ENCODE results near the gene SLC5A4.
"Not testable (repeated sequence)": the region's sequence is repeated elsewhere in the genome, so short reads cannot be mapped to it uniquely, and the experiment has no call there.

The SLC5A4 gene

DNA sequence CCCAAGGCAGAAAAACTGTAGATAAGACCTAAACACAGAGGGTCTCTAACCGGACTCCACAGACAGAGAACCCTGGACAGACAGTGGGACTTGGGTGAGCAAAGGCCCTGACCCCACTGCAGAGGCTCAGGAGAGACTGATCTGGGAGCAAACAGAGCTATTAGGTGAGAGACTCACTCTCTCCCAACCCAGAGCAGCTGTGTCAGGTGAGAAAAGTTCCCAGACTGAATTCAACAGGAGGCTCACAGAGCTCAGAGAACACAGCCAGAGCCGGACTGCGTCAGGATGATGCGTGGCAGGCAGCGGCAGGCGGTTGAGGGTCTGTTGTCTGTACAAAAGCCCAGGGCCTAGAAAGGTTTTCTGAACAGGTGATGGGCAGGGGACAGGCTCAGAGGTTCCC is 55.8 kb downstream of the SLC5A4 start:
- no peak for DNase-seq

DNA sequence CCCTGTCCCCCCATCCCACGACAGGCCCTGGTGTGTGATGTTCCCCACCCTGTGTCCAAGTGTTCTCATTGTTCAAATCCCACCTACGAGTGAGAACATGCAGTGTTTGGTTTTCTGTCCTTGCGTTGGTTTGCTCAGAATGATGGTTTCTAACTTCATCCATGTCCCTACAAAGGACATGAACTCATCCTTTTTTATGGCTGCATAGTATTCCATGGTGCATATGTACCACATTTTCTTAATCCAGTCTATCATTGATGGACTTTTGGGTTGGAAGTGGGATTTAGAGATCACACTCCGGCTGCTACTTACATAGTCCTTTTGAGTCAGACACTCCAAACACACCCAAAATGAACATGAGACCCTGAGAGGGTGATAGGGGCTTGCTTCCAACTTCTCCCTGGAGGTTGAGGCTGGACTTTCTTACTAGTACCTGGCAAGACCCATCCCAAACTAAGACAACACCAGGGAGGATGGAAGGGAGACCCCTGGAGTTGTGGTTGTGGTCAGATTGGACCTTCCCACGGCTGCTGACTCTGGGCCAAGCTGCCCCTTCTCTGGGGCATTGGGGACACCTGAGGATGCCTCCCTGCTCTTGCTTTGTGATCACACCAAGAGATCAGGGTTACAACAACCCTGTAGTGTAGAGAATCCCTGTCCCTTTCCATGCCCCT is 57.5 kb downstream of the SLC5A4 start:
- not testable (repeated sequence) for DNase-seq

DNA sequence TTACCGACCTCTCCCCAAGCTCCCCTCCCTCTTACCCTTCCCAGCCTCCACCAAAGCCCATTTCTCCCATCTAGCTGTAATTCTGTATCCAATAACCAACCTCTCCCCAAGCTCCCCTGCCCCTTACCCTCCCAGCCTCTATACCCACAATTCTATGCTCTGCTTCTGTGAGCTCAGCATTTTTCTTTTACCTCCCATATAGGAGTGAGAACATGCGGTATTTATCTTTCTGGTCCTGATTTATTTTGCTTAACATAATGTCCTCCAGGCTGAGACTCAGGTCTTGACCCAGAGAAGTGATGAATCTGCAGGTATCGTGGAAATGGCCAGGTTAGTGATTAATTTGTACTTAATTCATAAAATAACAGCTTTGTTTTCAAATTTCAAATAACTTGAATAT is 59.2 kb downstream of the SLC5A4 start:
- DNase-seq = not testable (repeated sequence)

DNA sequence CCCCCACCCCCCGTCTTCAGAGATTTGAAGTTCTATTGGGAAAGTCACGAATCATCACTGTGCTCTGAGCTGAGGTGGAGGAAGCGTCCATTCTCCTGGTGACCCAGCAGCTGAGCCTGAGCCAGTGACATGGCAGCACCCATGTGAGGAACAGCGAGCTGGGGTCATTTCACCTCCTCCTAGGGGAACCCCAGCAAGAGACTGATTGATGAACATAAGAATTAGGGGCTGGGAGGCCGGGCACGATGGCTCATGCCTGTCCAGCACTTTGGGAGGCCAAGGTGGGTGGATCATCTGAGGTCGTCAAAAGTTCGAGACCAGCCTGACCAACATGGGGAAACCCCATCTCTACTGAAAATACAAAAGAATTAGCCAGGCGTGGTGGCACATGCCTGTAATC is 61.8 kb downstream of the SLC5A4 start:
- not testable (repeated sequence) for DNase-seq

DNA sequence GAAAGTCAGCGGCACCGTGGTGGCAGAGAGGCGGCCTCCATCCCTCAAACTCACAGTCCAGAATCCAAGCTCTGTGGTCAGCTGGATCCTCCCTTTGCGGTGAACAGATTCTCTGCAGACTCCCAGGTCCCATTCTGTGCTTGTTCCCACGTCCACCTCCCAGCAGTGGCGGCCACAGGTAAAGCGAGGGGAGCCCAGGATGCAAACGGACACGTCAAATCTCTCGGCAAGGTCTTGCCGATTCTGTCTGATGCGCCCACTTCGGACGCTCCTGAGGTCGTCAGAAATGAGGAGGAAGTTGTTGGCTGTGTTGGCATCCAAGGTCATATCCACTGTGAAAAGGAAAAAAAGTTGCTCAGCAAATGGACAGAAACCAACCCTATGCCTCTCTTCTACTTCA is 64.1 kb downstream of the SLC5A4 start:
- DNase-seq = not testable (repeated sequence)

DNA sequence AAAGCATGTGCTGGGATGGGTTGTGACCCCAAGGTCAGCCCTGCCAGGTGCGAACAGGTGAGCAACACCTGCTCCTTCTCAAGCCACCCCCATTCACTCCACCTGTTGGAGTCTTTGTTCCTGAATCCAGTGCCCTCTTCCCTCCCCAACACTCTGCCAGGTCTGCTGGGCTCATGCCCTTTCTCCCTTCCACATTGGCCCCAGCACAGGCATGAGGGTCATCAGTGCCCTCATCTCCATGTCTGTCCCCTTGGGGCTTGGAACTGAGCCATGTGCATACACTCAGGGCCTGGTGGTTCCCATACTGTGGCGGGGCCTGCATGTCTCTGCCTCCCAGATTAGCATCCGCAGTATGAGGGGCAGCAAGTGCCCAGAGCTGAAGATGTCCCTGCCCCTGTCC is 69.3 kb downstream of the SLC5A4 start:
- DNase-seq = no peak

DNA sequence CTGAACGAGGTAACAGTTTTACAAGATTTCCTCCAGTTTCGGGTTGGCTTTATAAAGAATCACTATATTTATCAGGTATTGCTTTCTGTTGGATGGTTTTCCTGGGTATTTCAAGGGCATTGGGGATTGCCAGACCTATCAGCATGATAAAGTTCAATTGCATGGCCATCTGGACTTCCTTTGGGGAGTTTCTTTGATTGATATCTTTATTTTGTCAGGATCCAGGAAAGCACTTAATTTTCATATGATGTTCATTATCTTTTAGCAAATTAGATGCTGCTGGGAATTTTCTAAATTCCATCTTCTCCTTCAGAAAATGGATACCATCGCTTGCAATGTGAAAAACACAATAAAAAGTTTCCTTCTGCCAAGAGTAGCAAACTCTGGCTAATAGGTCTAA is 71.5 kb downstream of the SLC5A4 start:
- DNase-seq = no peak

DNA sequence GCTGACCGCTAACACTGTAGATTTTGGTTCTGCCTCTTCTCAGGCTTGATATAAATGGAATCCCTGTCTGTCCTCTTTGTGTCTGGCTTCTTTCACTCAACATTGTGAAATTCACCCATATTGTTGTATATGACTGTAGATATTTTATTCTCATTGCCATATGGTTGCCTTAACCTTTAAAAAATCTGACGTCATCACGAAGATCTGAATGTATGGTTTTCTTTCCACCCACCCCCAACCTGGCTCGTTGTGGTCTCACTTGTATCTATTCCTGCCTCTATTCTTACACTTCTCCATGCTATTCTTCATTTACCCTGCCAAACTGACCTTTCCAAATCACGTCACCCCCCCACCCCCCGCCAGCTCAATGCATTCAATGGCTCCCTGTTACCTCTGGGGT is 74.1 kb downstream of the SLC5A4 start:
- DNase-seq = no peak

DNA sequence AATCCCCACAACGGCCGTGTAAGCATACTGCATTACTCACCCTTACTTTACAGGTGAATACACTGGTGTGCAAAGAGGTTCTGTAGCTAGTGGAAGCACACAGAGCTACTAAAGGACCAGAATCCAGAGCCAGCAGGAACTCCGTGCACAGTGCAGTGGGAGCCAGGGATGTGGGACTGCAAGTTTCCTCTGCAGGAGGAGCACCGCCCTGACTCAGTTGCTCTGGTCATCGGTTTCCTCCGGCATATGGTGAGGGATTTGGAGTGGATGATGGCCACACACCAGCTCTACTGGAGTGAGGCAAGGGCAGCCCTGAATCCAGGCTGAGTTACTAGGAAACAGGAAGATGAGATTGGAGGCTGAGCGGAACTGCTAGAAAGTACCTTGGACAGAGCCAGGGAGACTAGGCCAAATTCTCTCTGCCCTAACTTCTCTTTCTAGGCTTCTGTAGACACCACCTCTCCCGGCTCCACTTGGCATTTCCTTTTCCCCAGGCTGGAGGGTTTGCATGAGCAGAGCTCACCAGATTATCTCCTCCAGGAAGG is 77.9 kb downstream of the SLC5A4 start:
- no peak for DNase-seq

DNA sequence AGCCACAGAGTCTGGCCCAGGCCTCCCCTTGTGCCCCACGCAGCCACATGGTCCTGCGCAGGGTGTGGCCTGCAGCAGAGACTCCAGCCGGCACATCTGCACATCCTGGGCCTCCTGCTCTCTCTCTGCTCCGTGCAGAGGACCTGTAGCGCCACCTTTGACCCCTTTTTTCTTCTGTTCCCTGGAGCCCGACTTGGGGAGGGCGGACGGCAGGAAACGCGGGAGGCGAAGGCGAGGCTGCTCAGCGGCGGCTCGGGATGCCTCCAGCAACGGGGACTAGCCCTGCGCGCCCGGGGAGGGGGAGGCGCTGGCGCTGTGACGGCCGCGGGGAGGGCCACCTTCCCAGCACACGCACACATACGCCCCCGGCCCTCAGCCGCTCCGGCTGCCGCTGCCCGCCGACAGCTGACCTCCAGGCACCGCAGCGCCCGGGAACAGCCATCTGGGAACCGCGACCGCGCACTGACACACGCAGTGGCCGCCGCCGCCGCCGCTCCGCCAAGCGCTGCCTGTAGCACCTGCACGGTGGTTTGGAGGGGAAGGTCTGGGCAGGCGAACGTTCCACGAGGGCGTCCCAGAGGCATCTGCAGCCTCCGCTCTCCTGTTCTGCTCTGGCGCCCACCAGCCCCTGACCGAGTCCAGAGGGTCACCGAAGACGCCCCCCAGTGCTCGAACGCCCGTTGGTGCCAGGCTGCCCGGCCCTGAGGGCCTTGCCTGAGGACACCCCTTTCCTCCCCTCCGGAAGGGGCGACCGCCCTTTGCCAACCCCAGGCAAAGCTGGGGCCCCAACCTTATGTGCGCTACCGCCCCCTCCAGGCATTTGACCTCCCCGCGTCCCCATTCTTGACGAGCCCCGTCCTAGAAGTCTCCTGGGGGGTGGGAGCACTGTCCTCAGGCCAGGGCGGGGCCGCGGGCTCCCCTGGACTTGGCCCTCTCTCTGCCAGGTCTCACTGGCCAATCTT is 79.2 kb downstream of the SLC5A4 start:
- DNase-seq = no peak

DNA sequence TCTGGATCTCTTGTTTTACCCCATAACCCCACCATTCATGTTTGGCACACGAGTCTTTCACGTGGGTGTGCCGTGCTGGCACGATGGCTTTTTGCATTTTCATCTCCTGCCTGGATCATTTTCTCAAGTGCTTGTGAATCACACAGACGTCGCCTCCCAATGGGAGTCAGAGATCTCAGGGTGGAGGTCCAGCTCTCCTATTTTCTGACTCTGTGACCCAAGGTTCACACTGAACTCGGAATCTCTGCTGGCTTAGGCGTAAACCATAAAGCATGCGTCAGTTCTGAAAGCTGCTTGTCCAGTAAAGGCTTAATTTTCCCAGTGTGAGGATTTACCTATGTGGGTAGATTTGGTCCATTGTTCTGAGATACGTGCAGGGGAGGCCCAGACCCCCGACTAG is 80.0 kb downstream of the SLC5A4 start:
- no peak for DNase-seq

Data from activated CD4-positive, alpha-beta T cell treated with anti-CD3 and anti-CD28 coated beads, Interleukin-2, amount 50 U/mL, for 4 hours (primary cell).